ENCODE measurements around the gene GTF2F2. TPM values are rescaled to one million over a fixed set of nuclear protein-coding genes. Genes with fewer than 3 reads are reported as not detected.

The GTF2F2 gene
- polyA plus RNA-seq, 4 donors: 24.9 to 32.8 (median 28.3) TPM

DNA sequence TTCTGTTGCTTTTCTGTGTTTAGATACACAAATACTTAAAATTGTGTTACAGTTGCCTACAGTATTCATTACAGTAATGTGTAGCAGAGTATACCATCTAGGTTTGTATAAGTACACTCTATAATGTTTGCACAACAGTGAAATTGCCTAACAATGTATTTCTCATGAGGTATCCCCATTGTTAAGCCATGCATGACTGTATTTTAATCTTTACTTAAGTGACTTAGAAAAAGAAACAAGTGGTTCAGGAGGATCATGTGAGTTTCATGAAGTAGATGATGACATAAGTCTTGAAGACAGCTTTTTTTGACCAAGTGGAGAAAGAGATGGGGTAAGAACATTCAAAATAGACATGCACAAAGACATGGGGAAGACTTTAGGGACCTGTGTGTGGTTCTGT lies 88.9 kb downstream of the GTF2F2 start:
- no peak for DNase-seq (ENCODE audit: low read depth in 4 of 4, low spot score in 2 of 4)

GRCh38 chr13:45215392-45216077 lies 95.2 kb downstream of the GTF2F2 start:
- no peak for DNase-seq (ENCODE audit: low read depth in 4 of 4, low spot score in 2 of 4)

GRCh38 chr13:45216193-45216592 lies 95.9 kb downstream of the GTF2F2 start:
- DNase-seq (ENCODE audit: low read depth in 4 of 4, low spot score in 2 of 4): no peak

DNA sequence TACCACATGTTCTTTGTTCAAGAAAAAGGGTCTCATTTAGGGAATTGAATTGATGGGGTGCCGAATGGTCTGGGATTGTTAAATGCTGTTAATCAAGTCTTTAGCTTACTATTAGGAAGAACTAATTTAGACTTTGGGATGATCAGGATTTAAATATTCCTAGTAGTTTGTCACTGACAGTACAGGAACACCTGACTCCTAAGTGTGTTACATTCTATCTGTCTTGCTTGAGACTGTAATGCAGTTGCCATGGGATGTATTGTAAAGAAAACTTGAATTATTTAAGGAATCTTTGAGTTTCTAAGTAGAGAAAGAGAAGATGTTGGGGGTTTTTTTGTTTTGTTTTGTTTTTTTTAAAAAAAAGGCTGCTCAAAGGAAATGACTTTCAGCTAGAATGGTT lies 98.4 kb downstream of the GTF2F2 start:
- no peak for DNase-seq (ENCODE audit: low read depth in 4 of 4, low spot score in 2 of 4)

GRCh38 chr13:45219123-45219891 lies 99.0 kb downstream of the GTF2F2 start:
- no peak for DNase-seq (ENCODE audit: low read depth in 4 of 4, low spot score in 2 of 4)

DNA sequence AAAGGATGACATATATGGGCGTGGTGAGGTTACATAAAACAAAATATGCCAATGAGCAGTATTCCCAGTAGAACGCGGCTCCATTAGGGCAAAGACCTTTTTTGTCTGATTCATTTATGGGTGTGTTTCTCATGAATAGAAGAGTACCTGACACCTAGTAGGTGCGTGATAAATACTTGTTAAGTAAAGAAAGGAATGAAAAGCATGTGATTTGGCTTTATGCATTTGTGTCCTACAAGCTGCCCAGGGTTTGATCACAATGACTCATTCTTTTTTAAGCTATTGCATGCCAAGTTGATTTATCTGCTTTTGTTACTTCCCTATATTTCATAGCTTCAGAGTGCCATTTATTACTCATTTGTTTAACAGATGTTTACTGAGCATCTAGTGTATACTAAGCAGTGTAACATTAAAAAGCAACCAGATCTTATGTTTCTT lies 99.6 kb downstream of the GTF2F2 start:
- DNase-seq (ENCODE audit: low read depth in 4 of 4, low spot score in 2 of 4): no peak

DNA sequence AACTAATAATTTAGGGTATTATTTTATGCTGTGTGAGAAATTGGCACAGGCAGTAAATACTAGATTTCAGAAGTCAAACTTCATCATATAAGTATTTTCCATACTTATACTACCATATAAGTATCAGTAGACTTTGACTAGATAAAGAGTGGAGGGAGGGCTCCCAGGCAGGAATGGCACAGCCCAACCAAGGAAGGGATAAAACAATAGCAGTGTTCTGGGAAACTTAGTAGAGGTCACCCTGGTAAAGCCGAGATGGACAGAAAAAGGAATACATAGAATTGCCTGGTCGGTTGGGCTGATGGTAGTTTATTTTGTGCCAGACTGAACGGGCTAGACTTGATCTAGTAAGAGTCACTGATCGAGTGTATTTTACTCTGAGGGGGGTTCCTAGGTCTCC lies 100.1 kb downstream of the GTF2F2 start:
- DNase-seq (ENCODE audit: low read depth in 4 of 4, low spot score in 2 of 4): no peak

GRCh38 chr13:45222516-45222915 lies 102.2 kb downstream of the GTF2F2 start:
- no peak for DNase-seq (ENCODE audit: low read depth in 4 of 4, low spot score in 2 of 4)

GRCh38 chr13:45222919-45223318 lies 102.6 kb downstream of the GTF2F2 start:
- DNase-seq (ENCODE audit: low read depth in 4 of 4, low spot score in 2 of 4): no peak

DNA sequence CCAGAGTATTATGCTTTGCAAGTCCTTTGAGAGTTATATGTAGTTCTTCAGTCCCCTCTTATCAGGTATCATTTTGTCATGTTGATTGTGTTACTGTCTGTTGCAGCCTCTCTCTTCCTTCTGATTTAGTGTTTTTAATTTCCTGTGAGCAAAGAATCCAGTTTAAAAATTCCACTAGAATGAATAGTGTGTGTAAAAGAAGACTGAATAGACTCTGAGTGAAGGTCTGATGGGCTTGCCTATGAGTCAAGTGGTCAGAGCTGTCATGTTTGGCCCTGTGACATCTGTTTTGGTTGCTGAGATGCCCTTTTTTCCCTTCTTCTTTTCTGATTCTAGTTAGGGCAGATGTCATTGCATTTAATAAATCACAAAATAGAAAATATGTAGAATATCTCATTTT lies 103.9 kb downstream of the GTF2F2 start:
- DNase-seq (ENCODE audit: low read depth in 4 of 4, low spot score in 2 of 4): no peak

GRCh38 chr13:45225370-45225769 lies 105.1 kb downstream of the GTF2F2 start:
- DNase-seq (ENCODE audit: low read depth in 4 of 4, low spot score in 2 of 4): no peak

GRCh38 chr13:45226024-45226423 lies 105.7 kb downstream of the GTF2F2 start:
- DNase-seq (ENCODE audit: low read depth in 4 of 4, low spot score in 2 of 4): no peak

GRCh38 chr13:45228002-45228401 lies 107.7 kb downstream of the GTF2F2 start:
- DNase-seq (ENCODE audit: low read depth in 4 of 4, low spot score in 2 of 4): no peak

DNA sequence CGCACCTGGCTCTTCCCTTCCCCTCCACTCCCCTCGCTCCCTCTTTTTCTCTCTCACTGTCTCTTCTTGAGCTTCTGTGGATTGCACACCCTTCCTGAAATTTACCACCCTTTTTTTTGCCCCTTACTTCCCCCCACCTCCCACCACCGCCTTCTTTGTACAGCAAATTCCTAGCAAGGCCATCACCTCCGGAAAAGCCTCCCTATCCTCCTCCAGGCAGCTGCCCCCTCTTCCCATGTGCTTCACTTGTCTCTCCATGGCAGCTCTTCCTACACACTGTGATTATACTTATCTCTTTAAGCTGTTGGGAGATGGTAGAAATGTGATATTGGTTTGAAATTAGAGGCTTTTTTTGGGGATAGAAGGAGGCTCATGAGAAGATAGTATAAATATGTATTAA lies 108.9 kb downstream of the GTF2F2 start:
- DNase-seq (ENCODE audit: low read depth in 4 of 4, low spot score in 2 of 4): no peak

DNA sequence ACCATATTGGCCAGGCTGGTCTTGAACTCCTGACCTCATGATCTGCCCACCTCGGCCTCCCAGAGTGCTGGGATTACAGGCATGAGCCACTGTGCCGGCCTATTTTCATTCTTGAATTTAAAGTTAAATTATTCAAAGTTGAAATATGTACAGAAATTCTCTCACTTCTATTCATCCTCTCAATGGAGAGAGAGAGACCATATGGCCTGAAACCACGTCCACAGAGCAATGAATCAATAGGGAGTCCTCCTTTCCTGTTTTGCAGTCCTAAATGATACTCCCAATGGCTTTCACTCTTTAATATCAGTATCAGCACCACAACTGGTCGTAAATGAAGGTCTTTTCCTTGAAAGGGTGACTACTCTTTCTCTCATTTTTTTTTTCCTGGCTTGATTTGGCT lies 111.0 kb downstream of the GTF2F2 start:
- DNase-seq (ENCODE audit: low read depth in 4 of 4, low spot score in 2 of 4): no peak

- DNase-seq (ENCODE audit: low read depth in 4 of 4, low spot score in 2 of 4): no peak
Observed at GRCh38 chr13:45231722-45232121, 111.4 kb downstream of the GTF2F2 start.

GRCh38 chr13:45232591-45232990 lies 112.3 kb downstream of the GTF2F2 start:
- DNase-seq (ENCODE audit: low read depth in 4 of 4, low spot score in 2 of 4): no peak

- no peak for DNase-seq (ENCODE audit: low read depth in 4 of 4, low spot score in 2 of 4)
Observed at GRCh38 chr13:45238945-45239795, 118.9 kb downstream of the GTF2F2 start.

DNA sequence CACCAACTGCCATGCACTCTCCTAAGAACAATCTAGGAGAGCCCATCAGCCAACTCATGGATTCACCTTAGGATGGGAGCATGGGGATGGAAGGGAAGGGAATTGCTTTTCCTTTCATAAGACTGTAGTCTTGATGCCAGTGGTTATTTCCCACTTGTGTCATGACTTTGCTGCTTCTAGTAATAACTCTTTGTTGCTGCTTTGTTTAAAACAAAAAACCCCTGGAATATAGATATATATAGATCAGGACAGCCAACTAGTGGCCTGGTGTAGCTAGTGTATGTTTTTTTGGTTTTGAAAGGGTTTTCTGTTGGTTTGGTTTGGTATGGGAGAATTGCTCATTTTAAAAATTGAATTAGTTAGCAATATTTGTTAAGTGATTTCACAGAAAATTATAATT lies 119.8 kb downstream of the GTF2F2 start:
- no peak for DNase-seq (ENCODE audit: low read depth in 4 of 4, low spot score in 2 of 4)

DNA sequence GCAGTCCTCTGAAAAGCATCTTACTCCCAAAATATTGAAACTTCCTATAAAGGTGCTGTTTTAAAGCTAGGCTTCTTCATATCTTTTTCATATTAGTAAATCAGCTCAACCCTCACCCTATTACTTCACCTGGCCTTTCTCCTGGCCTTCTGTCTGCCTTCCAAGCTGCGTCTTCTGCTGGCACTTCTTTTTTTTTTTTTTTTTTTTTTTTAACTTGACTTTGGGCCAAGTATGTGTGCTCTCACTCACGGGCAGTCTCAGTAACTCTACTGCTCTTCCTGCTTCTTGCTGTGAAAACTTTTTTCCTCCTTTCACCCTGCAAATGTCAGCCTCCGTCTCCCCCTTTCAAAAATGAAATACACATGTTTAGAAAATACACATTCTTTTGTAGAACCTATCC lies 121.8 kb downstream of the GTF2F2 start:
- DNase-seq (ENCODE audit: low read depth in 4 of 4, low spot score in 2 of 4): no peak

- DNase-seq (ENCODE audit: low read depth in 4 of 4, low spot score in 2 of 4): no peak
Observed at GRCh38 chr13:45242524-45242923, 122.2 kb downstream of the GTF2F2 start.

Measured in left renal cortex interstitium (tissue), 4 donors.